Fibroblast of peridontal ligament (primary cell): ENCODE measurements around the gene CAV1.

Source experiments
- DNase-seq: peaks from one replicate; pipeline ENCODE4 v3.0.0-alpha.2; 2010; ENCODE audit errors: extremely low read depth

The CAV1 gene

GRCh38 chr7:116503835-116504234 lies 21.0 kb upstream of the CAV1 start:
- no peak for DNase-seq

GRCh38 chr7:116505278-116505677 lies 19.6 kb upstream of the CAV1 start:
- no peak for DNase-seq

GRCh38 chr7:116505823-116506222 lies 19.0 kb upstream of the CAV1 start:
- DNase-seq, result no peak

GRCh38 chr7:116509982-116510579 lies 14.8 kb upstream of the CAV1 start:
- peak; percentile 49 for DNase-seq

GRCh38 chr7:116510795-116511194 lies 14.0 kb upstream of the CAV1 start:
- DNase-seq, result no peak

- DNase-seq, result no peak
Observed at GRCh38 chr7:116511552-116512519, 13.0 kb upstream of the CAV1 start.

- peak; percentile 45 for DNase-seq
Observed at GRCh38 chr7:116512520-116513188, 12.2 kb upstream of the CAV1 start.

- no peak for DNase-seq
Observed at GRCh38 chr7:116515584-116515983, 9.3 kb upstream of the CAV1 start.

GRCh38 chr7:116516324-116516723 lies 8.5 kb upstream of the CAV1 start:
- no peak for DNase-seq

GRCh38 chr7:116517626-116518025 lies 7.2 kb upstream of the CAV1 start:
- DNase-seq, result no peak

GRCh38 chr7:116518961-116519360 lies 5.9 kb upstream of the CAV1 start:
- no peak for DNase-seq

GRCh38 chr7:116521046-116521664 lies 3.7 kb upstream of the CAV1 start:
- DNase-seq, result no peak

GRCh38 chr7:116522247-116522646 lies 2.6 kb upstream of the CAV1 start:
- DNase-seq, result peak; percentile 76

- DNase-seq, result no peak
Observed at GRCh38 chr7:116524221-116524608, 621 bp upstream of the CAV1 start.

GRCh38 chr7:116525298-116525912 lies 569 bp downstream of the CAV1 start:
- no peak for DNase-seq

GRCh38 chr7:116525913-116526861 lies 1.4 kb downstream of the CAV1 start:
- peak; percentile 88 for DNase-seq

- DNase-seq, result peak; percentile 33
Observed at GRCh38 chr7:116526897-116527296, 2.1 kb downstream of the CAV1 start.

GRCh38 chr7:116527521-116527920 lies 2.7 kb downstream of the CAV1 start:
- peak; percentile 36 for DNase-seq

GRCh38 chr7:116528008-116528789 lies 3.4 kb downstream of the CAV1 start:
- DNase-seq, result peak; percentile 98

- no peak for DNase-seq
Observed at GRCh38 chr7:116529250-116529649, 4.4 kb downstream of the CAV1 start.
